ENCODE results near the gene MLLT6. TPM values are rescaled to one million over a fixed set of nuclear protein-coding genes. Genes with fewer than 3 reads are reported as not detected.

Gene MLLT6
- total RNA-seq, 2 experiments from 2014 or later, result 81.7 to 174 TPM

DNA sequence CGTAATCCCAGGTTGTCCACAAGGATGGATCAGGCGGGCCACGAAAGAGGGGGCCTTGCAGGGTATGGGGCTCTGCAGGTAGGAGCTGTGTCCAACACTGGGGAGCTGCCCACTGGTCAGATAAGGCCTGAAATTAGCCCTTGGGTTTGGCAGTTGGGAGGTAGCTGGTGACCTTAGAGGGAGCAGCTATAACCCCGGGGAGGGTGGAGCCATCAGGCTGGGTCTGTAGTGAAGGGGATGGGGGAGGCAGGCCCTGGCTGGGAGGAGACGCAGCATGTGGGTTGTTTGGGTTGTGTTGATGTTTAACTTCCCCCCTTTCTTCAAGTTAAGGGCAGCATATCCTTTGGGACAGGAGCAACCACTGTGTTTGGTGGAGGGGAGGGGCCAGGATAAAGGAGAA, 5.9 kb downstream of the MLLT6 start:
- ChIA-PET POLR2A (interaction anchor here (0.6 kb wide), 1 partner anchor 168 kb away, joined by 3 read pairs; no protein-coding TSS in a partner anchor), CTCF (ENCODE audit: unreplicated experiment) (no interaction called here)
- peaks cover 88% of the 10 kb centered on the region for H3K36me3 ChIP-seq (ENCODE audit: insufficient read depth, low read length)
- no peaks in the 10 kb centered on the region for H3K9me3 ChIP-seq (ENCODE audit: low read length)
- no TSS peak for BruUV-seq (replicated peaks)
- intact Hi-C loops (cut with micrococcal nuclease; ENCODE audit: unreplicated experiment), result no loop called here
- no peak overlapping the region for H3K27ac ChIP-seq (ENCODE audit: low read depth, low read length, poor library complexity, severe bottlenecking)
- no peaks in the 10 kb centered on the region for H3K9me2 ChIP-seq (ENCODE audit: insufficient read depth, low read length)
- H3K4me1 ChIP-seq (ENCODE audit: insufficient read depth, low read length, poor library complexity, severe bottlenecking), result peaks cover 25% of the 10 kb centered on the region
- TF ChIP-seq, protein P1, sequence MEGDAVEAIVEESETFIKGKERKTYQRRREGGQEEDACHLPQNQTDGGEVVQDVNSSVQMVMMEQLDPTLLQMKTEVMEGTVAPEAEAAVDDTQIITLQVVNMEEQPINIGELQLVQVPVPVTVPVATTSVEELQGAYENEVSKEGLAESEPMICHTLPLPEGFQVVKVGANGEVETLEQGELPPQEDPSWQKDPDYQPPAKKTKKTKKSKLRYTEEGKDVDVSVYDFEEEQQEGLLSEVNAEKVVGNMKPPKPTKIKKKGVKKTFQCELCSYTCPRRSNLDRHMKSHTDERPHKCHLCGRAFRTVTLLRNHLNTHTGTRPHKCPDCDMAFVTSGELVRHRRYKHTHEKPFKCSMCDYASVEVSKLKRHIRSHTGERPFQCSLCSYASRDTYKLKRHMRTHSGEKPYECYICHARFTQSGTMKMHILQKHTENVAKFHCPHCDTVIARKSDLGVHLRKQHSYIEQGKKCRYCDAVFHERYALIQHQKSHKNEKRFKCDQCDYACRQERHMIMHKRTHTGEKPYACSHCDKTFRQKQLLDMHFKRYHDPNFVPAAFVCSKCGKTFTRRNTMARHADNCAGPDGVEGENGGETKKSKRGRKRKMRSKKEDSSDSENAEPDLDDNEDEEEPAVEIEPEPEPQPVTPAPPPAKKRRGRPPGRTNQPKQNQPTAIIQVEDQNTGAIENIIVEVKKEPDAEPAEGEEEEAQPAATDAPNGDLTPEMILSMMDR (conservative IDR thresholded peaks at IDR 0.05; ENCODE audit: low read length), result no peak
- no peak for TF ChIP-seq EZH2phosphoT487 (IDR thresholded peaks at IDR 0.05; ENCODE audit: borderline replicate concordance, low read depth, low read length)
- peaks cover 12% of the 10 kb centered on the region; the same call in 1 of the 2 replicates for H4K20me1 ChIP-seq (ENCODE audit: insufficient read depth, low read length)
- H2AFZ ChIP-seq (ENCODE audit: low read length), result no peak overlapping the region
- no peak overlapping the region for H3K4me2 ChIP-seq (ENCODE audit: low read length)
- no peak for DNase-seq (ENCODE audit: low spot score)
- H3K79me2 ChIP-seq (ENCODE audit: insufficient read depth, low read depth, low read length), result peaks cover 23% of the 10 kb centered on the region
- H3K4me3 ChIP-seq (ENCODE audit: low read depth, low read length, poor library complexity, severe bottlenecking), result no peak overlapping the region

DNA sequence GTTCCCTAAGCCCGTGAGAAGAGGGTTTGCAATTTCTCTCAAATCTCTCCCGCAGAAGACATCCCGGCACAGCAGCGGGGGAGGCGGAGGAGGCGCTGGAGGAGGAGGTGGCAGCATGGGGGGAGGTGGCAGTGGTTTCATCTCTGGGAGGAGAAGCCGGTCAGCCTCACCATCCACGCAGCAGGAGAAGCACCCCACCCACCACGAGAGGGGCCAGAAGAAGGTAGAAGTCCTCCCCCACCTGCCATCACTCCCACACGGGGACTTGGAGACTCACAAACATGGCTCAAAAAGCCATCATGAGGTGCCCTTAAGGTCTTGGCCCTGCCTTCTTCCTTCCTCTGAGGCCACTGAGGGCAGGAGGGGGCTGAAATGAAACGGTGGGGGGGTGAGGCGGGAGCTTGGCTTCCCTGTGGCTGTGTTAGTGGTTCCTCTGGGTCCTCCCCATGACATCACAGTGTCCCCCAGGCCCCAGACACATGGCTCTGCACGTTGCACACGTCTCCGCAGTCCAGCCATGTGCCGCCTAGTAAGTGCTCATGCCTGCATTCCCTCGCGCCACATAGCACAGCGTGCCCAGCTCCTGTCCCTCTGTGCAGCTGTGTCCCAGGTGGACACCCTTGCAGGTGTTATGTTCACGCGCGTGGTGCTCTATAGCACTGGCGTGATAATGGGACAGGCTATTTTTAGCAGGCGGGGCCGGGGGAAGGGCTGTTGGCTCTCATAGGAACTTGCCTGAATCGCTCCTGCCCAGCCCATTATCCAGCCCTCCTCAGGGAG, 6.9 kb downstream of the MLLT6 start:
- DNase-seq (ENCODE audit: low spot score), result no peak
- H3K9me3 ChIP-seq (ENCODE audit: low read length), result no peaks in the 10 kb centered on the region
- peaks cover 22% of the 10 kb centered on the region for H3K4me1 ChIP-seq (ENCODE audit: insufficient read depth, low read length, poor library complexity, severe bottlenecking)
- ChIA-PET CTCF (ENCODE audit: unreplicated experiment) (no interaction called here), POLR2A (no interaction called here)
- H4K20me1 ChIP-seq (ENCODE audit: insufficient read depth, low read length), result peaks cover 4% of the 10 kb centered on the region; the same call in 1 of the 2 replicates
- no peak overlapping the region for H3K4me3 ChIP-seq (ENCODE audit: low read depth, low read length, poor library complexity, severe bottlenecking)
- TF ChIP-seq, protein P1 (conservative IDR thresholded peaks at IDR 0.05; ENCODE audit: low read length), result no peak
- TF ChIP-seq EZH2phosphoT487 (IDR thresholded peaks at IDR 0.05; ENCODE audit: borderline replicate concordance, low read depth, low read length), result no peak
- no peaks in the 10 kb centered on the region for H3K9me2 ChIP-seq (ENCODE audit: insufficient read depth, low read length)
- intact Hi-C loops (cut with micrococcal nuclease; ENCODE audit: unreplicated experiment), result no loop called here
- H2AFZ ChIP-seq (ENCODE audit: low read length), result no peak overlapping the region
- H3K27ac ChIP-seq (ENCODE audit: low read depth, low read length, poor library complexity, severe bottlenecking), result no peak overlapping the region
- BruUV-seq (replicated peaks), result no TSS peak
- peaks cover 13% of the 10 kb centered on the region; the same call in 1 of the 2 replicates for H3K79me2 ChIP-seq (ENCODE audit: insufficient read depth, low read depth, low read length)
- no peak overlapping the region for H3K4me2 ChIP-seq (ENCODE audit: low read length)
- H3K36me3 ChIP-seq (ENCODE audit: insufficient read depth, low read length), result peaks cover 98% of the 10 kb centered on the region

DNA sequence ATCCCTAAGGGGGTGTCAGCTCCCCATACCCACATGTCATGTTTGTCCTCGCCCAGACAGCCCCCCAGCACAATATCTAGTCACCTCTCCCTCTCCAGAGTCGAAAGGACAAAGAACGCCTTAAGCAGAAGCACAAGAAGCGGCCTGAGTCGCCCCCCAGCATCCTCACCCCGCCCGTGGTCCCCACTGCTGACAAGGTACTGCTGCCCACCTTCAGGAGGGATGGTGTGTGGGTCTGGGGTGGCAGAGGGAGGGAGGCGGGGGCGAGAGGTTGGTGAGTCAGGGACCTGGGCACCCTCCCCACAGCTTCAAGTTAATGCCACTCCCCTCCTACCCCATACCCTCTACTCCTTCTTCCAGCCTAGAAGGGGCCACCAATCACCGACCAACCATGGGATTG, 7.5 kb downstream of the MLLT6 start:
- intact Hi-C loops (cut with micrococcal nuclease; ENCODE audit: unreplicated experiment), result no loop called here
- Histone ChIP-seq H3K4me2 (ENCODE audit: low read length) (no peak overlapping the region), H3K27ac (ENCODE audit: low read depth, low read length, poor library complexity, severe bottlenecking) (no peak overlapping the region), H3K79me2 (ENCODE audit: insufficient read depth, low read depth, low read length) (peaks cover 6% of the 10 kb centered on the region; the same call in 1 of the 2 replicates), H3K4me3 (ENCODE audit: low read depth, low read length, poor library complexity, severe bottlenecking) (no peak overlapping the region), H3K9me3 (ENCODE audit: low read length) (no peaks in the 10 kb centered on the region), H3K36me3 (ENCODE audit: insufficient read depth, low read length) (peaks cover 98% of the 10 kb centered on the region), H3K9me2 (ENCODE audit: insufficient read depth, low read length) (no peaks in the 10 kb centered on the region), H3K4me1 (ENCODE audit: insufficient read depth, low read length, poor library complexity, severe bottlenecking) (peaks cover 16% of the 10 kb centered on the region), H4K20me1 (ENCODE audit: insufficient read depth, low read length) (no peaks in the 10 kb centered on the region), H2AFZ (ENCODE audit: low read length) (no peak overlapping the region)
- no peak for TF ChIP-seq EZH2phosphoT487 (IDR thresholded peaks at IDR 0.05; ENCODE audit: borderline replicate concordance, low read depth, low read length)
- TF ChIP-seq, protein P1 (conservative IDR thresholded peaks at IDR 0.05; ENCODE audit: low read length), result no peak
- ChIA-PET CTCF (ENCODE audit: unreplicated experiment) (no interaction called here), POLR2A (no interaction called here)
- BruUV-seq (replicated peaks), result no TSS peak
- DNase-seq (ENCODE audit: low spot score), result no peak

Measured in OCI-LY7 (cell line).